HG02885 (cell line): ENCODE data around the gene SYVN1.
"Not testable (repeated sequence)": the region's sequence is repeated elsewhere in the genome, so short reads cannot be mapped to it uniquely, and the experiment has no call there.

Experiments
- ATAC-seq: cut with Tn5 transposase; IDR thresholded peaks from one replicate; pipeline ENCODE4 v1.9.1; 2021; ENCODE audit warnings: mild to moderate bottlenecking; ENCODE audit not compliant: unreplicated experiment, poor library complexity

SYVN1 gene

DNA sequence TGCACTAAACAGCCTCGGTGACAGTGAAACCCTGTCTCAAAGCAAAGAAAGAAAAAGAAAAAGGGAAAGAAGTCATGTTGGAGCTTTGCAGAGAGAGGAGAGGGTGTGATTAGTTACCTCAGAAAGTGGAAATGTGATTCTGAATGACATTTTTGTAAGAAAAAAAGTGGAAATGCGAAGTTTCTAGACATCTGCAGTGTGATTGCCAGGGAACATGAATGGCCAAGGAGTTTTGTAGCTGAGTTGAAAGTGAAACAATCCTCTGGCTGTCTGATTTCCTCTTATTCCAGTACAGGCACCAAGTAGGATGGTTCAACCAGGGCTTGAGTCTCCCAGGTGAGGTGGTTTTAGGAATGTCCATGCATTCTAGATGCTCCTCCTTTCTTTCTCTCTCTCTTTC lies 17.8 kb upstream of the SYVN1 start:
- no peak for ATAC-seq

- ATAC-seq = no peak
Measured at GRCh38 chr11:65151331-65151899, 17.1 kb upstream of the SYVN1 start.

- no peak for ATAC-seq
Measured at GRCh38 chr11:65150509-65151299, 16.4 kb upstream of the SYVN1 start.

- not testable (repeated sequence) for ATAC-seq
Measured at GRCh38 chr11:65150131-65150508, 15.8 kb upstream of the SYVN1 start.

GRCh38 chr11:65148657-65149056 lies 14.3 kb upstream of the SYVN1 start:
- ATAC-seq = no peak

GRCh38 chr11:65147352-65148075 lies 13.2 kb upstream of the SYVN1 start:
- ATAC-seq = no peak

- no peak for ATAC-seq
Measured at GRCh38 chr11:65141896-65142494, 7.7 kb upstream of the SYVN1 start.

DNA sequence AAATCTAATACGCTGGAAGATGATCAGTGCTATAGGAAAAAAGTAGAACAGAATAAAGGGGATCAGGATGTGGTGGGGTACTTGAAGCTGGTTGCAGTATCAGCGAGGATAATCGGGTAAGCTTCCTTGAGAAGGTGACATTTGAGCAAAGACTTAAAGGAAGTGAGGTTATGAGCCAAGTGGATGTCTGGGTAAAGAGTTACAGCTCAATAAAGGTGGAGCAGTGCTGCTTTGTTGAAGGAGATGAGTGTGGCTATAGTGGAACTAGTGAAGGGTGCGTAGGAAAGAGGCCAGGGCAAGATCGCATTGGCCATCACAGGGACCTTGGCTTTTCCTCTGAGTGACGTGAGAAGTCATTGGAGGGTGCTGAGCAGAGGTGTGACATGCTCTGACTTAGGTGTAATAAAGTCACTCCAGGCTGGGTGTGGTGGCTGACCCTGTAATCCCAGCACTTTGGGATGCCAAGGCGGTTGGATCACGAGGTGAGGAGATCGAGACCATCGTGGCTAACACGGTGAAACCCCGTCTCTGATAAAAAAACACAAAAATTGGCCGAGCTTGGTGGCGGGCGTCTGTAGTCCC lies 2.3 kb upstream of the SYVN1 start:
- no peak for ATAC-seq

GRCh38 chr11:65135633-65136145 lies 1.4 kb upstream of the SYVN1 start:
- ATAC-seq = no peak

DNA sequence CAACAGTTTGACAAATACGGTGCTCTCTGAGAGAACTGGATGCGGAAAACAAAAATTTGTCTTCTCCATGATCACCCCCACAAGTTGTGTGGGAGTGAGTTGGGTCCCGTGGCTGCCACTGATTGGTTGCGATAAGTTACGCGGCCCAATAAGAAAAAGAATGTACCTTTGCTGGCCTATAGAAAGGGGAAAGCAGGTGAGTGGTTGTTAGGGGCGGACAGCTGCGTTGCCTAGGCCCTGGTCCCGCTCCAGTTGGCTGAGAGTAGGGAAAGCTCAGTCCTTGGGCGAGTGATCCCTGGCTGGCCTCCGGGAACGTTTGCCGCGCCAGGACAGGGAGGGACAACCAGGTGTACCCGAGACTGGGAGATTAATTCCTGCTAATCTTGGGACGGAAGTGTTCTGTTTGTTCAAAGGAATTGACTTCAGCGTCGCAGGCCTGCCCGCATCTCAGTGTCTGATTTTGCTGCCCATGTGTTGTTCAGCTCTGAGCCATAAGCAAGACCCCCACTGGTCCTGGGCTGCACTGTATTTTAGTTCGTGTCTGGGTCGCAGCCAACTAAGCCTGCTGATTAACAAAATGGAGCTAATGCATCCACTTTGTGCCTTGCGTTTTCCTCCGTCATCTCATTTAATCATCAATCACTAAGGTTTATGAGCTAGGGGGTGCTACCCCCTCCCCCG lies 773 bp upstream of the SYVN1 start:
- ATAC-seq = peak; percentile 75

DNA sequence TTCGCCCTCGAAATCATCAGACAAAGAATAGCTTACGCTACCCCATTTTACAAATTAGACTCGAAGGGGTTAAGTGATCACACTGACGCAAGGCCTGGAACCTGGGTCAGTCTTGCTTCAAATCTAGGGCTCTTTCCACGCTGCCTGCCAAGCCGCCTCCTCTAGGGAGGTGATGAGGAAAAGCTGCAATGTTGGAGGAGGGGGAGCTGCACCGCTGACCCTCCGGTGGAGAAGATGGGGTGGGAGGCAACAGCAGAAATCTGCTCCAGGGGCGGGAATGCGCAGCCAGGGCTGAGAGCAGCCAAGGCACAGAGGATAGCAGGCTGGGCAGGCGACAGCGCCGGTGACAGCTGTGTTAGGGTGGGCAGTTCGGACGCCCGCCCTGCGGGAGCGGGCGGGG lies 595 bp downstream of the SYVN1 start:
- no peak for ATAC-seq

DNA sequence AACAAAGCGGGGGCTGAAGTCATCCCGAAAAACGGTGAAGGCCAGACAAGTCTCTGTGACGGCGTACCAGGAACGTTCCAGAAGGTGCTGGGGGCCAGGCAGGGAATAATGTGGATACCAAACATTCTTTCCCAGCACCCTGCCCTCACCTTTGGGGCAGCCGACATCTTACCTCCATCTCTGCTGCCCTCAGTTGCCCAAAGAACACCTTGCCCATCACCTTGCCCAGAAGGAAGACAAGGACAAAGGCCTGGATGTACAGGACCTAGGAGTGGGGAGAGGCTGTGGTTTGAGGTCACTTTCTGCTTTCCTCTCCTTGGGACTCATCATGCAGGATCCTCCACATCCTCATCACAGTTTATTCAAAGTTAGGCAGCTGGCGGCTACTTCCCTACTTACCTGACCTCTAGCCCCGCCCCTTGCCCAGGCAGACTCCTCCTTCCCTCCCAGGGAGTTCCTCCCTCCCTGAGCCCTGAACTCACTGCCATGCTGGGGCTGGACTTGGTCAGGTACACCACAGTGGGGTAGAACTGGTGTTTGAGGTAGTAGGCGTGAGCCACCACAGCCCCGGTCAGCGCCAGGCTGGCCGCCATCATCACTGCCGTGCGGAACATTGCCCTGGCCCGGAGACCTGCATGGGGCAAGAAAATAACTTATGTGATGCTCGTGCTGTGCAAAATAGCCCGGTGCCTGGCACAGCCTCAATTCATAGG lies 1.2 kb downstream of the SYVN1 start:
- ATAC-seq = no peak

DNA sequence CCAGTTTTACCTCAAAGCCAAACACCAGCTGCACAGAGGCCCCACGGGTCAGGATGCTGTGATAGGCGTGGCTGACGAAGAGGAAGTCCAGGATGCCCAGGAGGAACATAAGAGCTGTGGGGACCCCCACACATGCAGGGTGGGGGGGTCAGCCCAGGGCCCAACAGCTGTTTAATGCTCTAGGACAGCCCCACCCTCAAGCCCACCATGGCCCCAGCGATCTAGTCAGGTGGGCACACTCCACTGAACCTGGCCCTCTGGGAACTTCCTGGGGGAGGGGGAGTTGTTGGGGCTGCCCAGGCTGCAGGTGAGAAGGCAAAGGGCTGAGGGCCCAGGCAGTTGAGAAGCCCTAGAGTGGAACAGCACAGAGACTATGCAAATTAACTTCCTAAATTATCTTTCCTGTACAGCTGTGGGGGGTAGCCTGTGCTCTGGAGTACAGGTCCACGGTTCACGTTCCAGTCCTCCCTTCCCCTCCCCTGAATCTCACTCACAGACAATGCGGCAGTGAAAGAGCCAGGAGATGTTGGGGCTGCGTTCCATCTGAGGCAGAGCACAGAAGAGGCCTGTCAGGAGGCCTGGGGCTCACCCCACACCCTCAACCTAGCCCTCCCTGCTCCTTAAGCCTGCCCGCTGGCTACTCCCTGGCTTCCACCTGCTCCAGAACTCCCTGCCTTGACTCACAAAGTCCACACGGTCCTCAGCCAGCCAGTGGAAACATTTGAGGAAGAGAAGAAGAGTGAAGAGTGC lies 1.9 kb downstream of the SYVN1 start:
- ATAC-seq = peak; percentile 40

DNA sequence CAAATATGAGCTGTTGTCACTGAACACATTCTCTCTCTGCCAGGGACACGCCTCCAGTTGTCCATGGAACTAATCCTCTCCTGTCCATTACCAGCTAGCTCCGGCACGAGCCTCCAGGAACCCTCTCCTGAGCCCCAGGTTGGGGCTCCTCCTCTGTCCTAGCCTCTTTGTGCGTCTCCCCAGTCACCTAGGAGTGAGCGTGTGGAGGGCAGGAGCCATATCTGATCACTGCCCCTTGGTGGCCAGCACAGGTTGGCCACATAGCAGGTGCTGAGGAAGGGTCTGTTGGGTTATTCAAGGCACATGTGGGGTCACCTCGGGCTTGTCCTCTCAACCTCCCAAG lies 2.5 kb downstream of the SYVN1 start:
- no peak for ATAC-seq

- no peak for ATAC-seq
Measured at GRCh38 chr11:65131417-65131776, 2.9 kb downstream of the SYVN1 start.

DNA sequence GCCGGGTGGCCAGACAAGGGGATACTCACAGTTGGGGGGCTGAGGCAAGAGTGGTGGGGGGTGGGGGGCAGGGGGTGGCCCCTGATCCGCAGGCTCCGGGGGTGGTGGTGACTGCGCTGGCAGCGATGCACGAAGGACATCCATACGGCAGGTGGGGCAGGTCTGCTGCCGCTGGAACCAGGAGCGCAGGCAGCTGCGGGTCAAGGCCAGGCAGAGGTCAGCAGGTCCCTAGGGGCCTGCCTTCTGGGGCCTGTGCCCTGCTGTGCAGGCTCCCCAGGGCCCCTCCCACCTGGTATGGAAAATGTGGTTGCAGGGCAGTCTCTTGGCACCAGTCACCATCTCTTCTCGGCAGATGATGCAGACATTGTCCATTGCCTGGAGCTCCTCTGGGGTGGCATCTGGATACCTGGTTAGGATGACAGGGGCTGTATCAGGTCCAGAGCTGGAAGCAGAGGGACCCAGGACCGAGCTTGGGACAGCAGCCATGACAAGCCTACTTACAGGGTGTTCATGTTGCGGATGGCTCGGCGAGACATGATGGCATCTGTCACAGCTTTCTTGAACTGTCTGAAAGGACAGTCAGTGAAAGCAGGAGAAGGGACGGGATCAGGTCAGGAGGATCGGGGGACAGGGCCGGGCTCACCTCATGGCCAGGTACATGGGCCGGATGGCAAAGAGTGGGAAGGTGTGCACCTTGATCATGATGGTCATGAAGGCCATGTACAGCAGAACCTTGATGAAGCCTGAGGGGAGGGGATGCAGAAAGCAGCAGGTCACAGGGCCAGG lies 3.5 kb downstream of the SYVN1 start:
- no peak for ATAC-seq

GRCh38 chr11:65129649-65130441 lies 4.5 kb downstream of the SYVN1 start:
- no peak for ATAC-seq
